GM20431 (cell line): ENCODE measurements around the gene S100A1.

Source experiments
- in situ Hi-C: fragments of 300-500 bp; cut with MseI, MboI; formaldehyde crosslinking; loops from one replicate; pipeline ENCODE4 v1.15.0; 2020; ENCODE audit warnings: low sequenced_read_pairs; ENCODE audit not compliant: unreplicated experiment

S100A1 gene

DNA sequence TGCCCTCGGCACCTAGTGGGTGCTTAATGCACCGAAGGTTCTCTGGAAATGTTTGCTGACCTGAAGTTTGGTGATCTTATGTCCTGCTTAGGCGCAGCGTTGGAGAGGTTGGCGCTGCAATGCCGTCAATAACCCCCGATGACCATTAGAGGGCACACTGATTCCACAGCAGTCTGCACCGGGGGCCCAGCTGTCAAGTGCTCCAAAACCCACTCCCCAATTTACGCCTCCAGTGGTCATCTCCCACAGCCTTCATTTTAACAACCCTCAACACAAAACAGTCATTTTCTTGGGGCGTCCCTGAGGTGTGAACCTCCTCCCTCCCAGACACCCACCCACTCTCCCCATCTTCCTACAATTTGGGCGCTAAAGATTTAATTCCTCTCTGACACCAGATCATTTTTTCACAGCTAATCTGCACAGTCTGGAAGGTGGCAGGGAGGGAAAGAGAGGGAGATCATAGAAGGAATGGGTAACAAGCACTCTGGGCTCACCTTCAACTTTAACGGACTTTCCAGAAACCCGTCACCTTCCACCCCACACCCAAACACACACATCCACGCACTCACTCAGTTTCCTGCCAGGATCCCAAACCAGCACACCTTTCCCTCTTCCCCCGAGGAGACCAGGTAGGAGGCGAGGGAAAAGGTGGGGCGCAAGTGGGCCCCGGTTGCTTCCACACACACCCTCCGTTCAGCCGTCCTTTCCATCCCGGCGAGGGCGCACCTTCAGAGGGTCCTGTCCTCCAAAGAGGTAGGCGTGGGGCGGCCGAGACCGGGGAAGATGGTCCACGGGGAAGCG is 49.7 kb downstream of the S100A1 start:
- in situ Hi-C loops, result loop anchor here (10.0 kb wide), 1 partner anchor 67 kb away; no protein-coding TSS in a partner anchor

DNA sequence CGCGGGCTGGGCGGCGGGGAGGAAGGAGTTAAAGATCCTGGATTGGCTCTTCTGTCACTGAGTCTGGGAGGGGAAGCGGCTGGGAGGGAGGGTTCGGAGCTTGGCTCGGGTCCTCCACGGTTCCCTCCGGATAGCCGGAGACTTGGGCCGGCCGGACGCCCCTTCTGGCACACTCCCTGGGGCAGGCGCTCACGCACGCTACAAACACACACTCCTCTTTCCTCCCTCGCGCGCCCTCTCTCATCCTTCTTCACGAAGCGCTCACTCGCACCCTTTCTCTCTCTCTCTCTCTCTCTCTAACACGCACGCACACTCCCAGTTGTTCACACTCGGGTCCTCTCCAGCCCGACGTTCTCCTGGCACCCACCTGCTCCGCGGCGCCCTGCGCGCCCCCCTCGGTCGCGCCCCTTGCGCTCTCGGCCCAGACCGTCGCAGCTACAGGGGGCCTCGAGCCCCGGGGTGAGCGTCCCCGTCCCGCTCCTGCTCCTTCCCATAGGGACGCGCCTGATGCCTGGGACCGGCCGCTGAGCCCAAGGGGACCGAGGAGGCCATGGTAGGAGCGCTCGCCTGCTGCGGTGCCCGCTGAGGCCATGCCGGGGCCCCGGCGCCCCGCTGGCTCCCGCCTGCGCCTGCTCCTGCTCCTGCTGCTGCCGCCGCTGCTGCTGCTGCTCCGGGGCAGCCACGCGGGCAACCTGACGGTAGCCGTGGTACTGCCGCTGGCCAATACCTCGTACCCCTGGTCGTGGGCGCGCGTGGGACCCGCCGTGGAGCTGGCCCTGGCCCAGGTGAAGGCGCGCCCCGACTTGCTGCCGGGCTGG is 50.5 kb downstream of the S100A1 start, which contains the start of gene NPR1:
Gene NPR1, plus strand, starts transcription at position 170 of the 818 bp plus-strand sequence. Its CDS starts 421 bp downstream, at position 591.
- in situ Hi-C loops, result loop anchor here (10.0 kb wide), 1 partner anchor 66 kb away; no protein-coding TSS in a partner anchor

DNA sequence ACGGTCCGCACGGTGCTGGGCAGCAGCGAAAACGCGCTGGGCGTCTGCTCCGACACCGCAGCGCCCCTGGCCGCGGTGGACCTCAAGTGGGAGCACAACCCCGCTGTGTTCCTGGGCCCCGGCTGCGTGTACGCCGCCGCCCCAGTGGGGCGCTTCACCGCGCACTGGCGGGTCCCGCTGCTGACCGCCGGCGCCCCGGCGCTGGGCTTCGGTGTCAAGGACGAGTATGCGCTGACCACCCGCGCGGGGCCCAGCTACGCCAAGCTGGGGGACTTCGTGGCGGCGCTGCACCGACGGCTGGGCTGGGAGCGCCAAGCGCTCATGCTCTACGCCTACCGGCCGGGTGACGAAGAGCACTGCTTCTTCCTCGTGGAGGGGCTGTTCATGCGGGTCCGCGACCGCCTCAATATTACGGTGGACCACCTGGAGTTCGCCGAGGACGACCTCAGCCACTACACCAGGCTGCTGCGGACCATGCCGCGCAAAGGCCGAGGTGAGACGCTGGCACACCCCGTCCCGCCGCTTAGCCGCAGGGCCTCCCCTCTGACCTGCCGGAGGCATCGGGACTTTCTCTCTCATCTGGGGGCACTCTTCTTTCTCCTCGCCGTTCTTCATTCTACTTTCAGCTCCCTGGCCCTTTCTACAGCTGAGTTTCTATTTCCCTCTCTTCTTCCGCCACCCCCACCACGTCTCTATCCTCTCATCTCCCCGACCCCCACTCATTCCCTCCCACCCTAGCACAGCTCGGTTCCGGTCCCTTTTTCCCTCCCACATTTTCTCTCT is 51.3 kb downstream of the S100A1 start:
- in situ Hi-C loops, result loop anchor here (10.0 kb wide), 1 partner anchor 65 kb away; no protein-coding TSS in a partner anchor

DNA sequence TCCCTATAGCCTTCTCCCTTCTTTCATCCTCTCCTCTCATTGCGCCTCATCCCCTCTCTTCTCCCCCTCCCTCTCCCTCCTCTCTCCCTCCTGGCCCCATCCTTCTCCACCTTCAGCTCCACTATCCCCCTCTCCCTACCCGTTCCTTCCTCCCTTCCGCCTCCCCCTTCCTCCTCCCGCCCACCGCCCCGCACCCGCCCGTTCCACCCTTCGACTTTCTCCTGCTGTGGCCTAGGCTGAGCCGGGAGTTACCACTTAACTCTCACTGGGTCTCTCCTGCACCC is 51.8 kb downstream of the S100A1 start:
- in situ Hi-C loops, result no loop called here
